CD14-positive monocyte (primary cell): ENCODE data around the gene SNAP25. TPM values are rescaled to one million over a fixed set of nuclear protein-coding genes. Genes with fewer than 3 reads are reported as not detected.

Experiments
- DNase-seq, 3 donors: peaks; one replicate each; pipeline ENCODE4 v3.0.0-alpha.2; 2011 to 2022
- H2AFZ ChIP-seq: 2 replicates; pipeline ENCODE4 v1.6.0; 2012; ENCODE audit warnings: mild to moderate bottlenecking, low read depth, low read length, inconsistent platforms; ENCODE audit not compliant: insufficient read depth, poor library complexity, severe bottlenecking
- H3K27ac ChIP-seq, 2 donors: 1 replicate in 1 of 2; 2 replicates in 1 of 2; pipeline ENCODE4 v1.5.1; 2012 to 2013; ENCODE audit warnings: low read length in 2 of 2, control low read depth in 1 of 2, inconsistent platforms in 1 of 2, low read depth in 1 of 2, mild to moderate bottlenecking in 1 of 2
- H3K27me3 ChIP-seq, 2 donors: one replicate each; pipeline versions ENCODE4 v1.6.0 to v1.6.1; 2011 to 2013; ENCODE audit warnings: low read length in 2 of 2; ENCODE audit not compliant: control insufficient read depth in 2 of 2, insufficient read depth in 2 of 2
- H3K36me3 ChIP-seq, 2 donors: replicated peaks in 1 of 2; 1 replicate in 1 of 2; 2 replicates in 1 of 2; pipeline versions ENCODE4 v1.5.1 to v1.6.1; 2012 to 2013; ENCODE audit warnings: low read length in 2 of 2, control low read depth in 1 of 2, inconsistent platforms in 1 of 2, mild to moderate bottlenecking in 1 of 2; ENCODE audit not compliant: insufficient read depth in 2 of 2, control insufficient read depth in 1 of 2
- H3K4me1 ChIP-seq, 2 donors: 1 replicate in 1 of 2; 2 replicates in 1 of 2; pipeline versions ENCODE4 v1.5.1 to v1.6.1; 2012 to 2013; ENCODE audit warnings: low read length in 2 of 2, control low read depth in 1 of 2, inconsistent platforms in 1 of 2, mild to moderate bottlenecking in 1 of 2, moderate library complexity in 1 of 2; ENCODE audit not compliant: insufficient read depth in 2 of 2, control insufficient read depth in 1 of 2
- H3K4me2 ChIP-seq: replicated peaks from 2 replicates; pipeline ENCODE3; 2012; ENCODE audit warnings: low read length, moderate library complexity, mild to moderate bottlenecking; ENCODE audit not compliant: poor library complexity, severe bottlenecking; ENCODE audit errors: extremely low read depth
- H3K4me3 ChIP-seq, 3 experiments: fragments of 200-600 bp in 1 of 3; sonication (generic) in 1 of 3; replicated peaks in 1 of 3; 1 replicate in 2 of 3; 2 replicates in 1 of 3; pipeline ENCODE4 v1.5.1; 2011 to 2013; ENCODE audit warnings: low read length in 3 of 3, mild to moderate bottlenecking in 3 of 3, control low read depth in 2 of 3, low read depth in 2 of 3, inconsistent platforms in 1 of 3, moderate library complexity in 1 of 3
- H3K79me2 ChIP-seq: 2 replicates; pipeline ENCODE4 v1.6.0; 2012; ENCODE audit warnings: mild to moderate bottlenecking, control low read depth, inconsistent platforms, low read length, moderate library complexity; ENCODE audit not compliant: insufficient read depth
- H3K9ac ChIP-seq: 2 replicates; pipeline ENCODE4 v1.6.0; 2017; ENCODE audit warnings: low read length, mild to moderate bottlenecking; ENCODE audit not compliant: insufficient read depth, poor library complexity, severe bottlenecking
- H3K9me3 ChIP-seq, 2 donors: replicated peaks in 1 of 2; 1 replicate in 1 of 2; 2 replicates in 1 of 2; pipeline versions ENCODE4 v1.5.1 to v1.6.1; 2012 to 2013; ENCODE audit warnings: low read length in 2 of 2, control low read depth in 1 of 2; ENCODE audit not compliant: control insufficient read depth in 1 of 2, insufficient read depth in 1 of 2
- H4K20me1 ChIP-seq: 2 replicates; pipeline ENCODE4 v1.6.0; 2012; ENCODE audit warnings: mild to moderate bottlenecking, low read length, control low read depth, moderate library complexity; ENCODE audit not compliant: insufficient read depth
- H3K27ac Mint-ChIP-seq, 7 donors: one replicate each; pipeline ENCODE4 v1.8.0; 2020; ENCODE audit warnings: mild to moderate bottlenecking in 7 of 7, mixed read lengths in 7 of 7, moderate library complexity in 6 of 7, inconsistent platforms in 2 of 7
- H3K27me3 Mint-ChIP-seq, 3 donors: one replicate each; pipeline ENCODE4 v1.8.0; 2021 to 2022; ENCODE audit warnings: low read depth in 3 of 3, mild to moderate bottlenecking in 3 of 3, mixed read lengths in 3 of 3, moderate library complexity in 3 of 3, inconsistent platforms in 1 of 3
- H3K36me3 Mint-ChIP-seq, 2 donors: one replicate each; pipeline ENCODE4 v1.8.0; 2020; ENCODE audit warnings: mixed read lengths in 2 of 2, inconsistent platforms in 1 of 2, mild to moderate bottlenecking in 1 of 2
- H3K4me1 Mint-ChIP-seq: one replicate; pipeline ENCODE4 v1.8.0; 2020; ENCODE audit warnings: mild to moderate bottlenecking, mixed read lengths
- H3K4me3 Mint-ChIP-seq, 2 donors: one replicate each; pipeline ENCODE4 v1.8.0; 2020; ENCODE audit warnings: mild to moderate bottlenecking in 2 of 2, mixed read lengths in 2 of 2, moderate library complexity in 1 of 2
- H3K9me3 Mint-ChIP-seq, 7 donors: one replicate each; pipeline ENCODE4 v1.8.0; 2020 to 2022; ENCODE audit warnings: mixed read lengths in 7 of 7, mild to moderate bottlenecking in 6 of 7, moderate library complexity in 6 of 7, inconsistent platforms in 2 of 7
- CTCF ChIP-seq: fragments of 200-600 bp; IDR thresholded peaks from one replicate; pipeline ENCODE4 v1.8.0; 2022; ENCODE audit warnings: antibody characterized with exemption, mild to moderate bottlenecking
- WGBS: methylation state at CpG from one replicate; pipeline ENCODE4 v1.1.5; 2013; ENCODE audit warnings: missing lambda C conversion rate; ENCODE audit not compliant: insufficient coverage; 5-methylcytosine and 5-hydroxymethylcytosine counted together
- intact Hi-C, 2 donors: fragments of 100-400 bp; cut with micrococcal nuclease; formaldehyde crosslinking; loops; one replicate each; pipeline versions ENCODE4 v1.15.0 to v1.15.1; 2023
- polyA plus RNA-seq, 3 donors: library from polyadenylated mRNA; depleted of rRNA in 1 of 3; unstranded in 2 of 3; stranded (reverse) in 1 of 3; fragments of 300-500 nt in 2 of 3; fragments of >200 nt in 1 of 3; fragmentation: Illumina TruSeq in 2 of 3; gene quantifications; 1 replicate in 2 of 3; 2 replicates in 1 of 3; pipeline ENCODE4 v1.2.3, GENCODE V29; 2012 to 2021

Gene SNAP25
- polyA plus RNA-seq, 3 donors, result not detected

- peaks cover 29 to 30% of the 10 kb centered on the region in 2 donors for H3K4me1 ChIP-seq
- Mint-ChIP-seq H3K4me3 (no peak overlapping the region), H3K4me1 (peaks cover 37% of the 10 kb centered on the region), H3K27ac (no peak overlapping the region), H3K36me3 (no peaks in the 10 kb centered on the region), H3K27me3 (peaks cover 0 to 5% (median 0%) of the 10 kb centered on the region in 3 donors), H3K9me3 (peaks cover 2 to 13% (median 4%) of the 10 kb centered on the region in 7 donors)
- DNase-seq, result no peak
- no peaks in the 10 kb centered on the region for H3K27me3 ChIP-seq
- no peak overlapping the region for H3K27ac ChIP-seq
- no peak for TF ChIP-seq CTCF
- H2AFZ ChIP-seq, result no peak overlapping the region
- WGBS, result 90% methylated on average over 2 of the region's 2 CpGs
- H3K4me2 ChIP-seq, result no peak overlapping the region
- H3K9ac ChIP-seq, result no peak overlapping the region
- H3K9me3 ChIP-seq, result peaks cover 0 to 3% of the 10 kb centered on the region in 2 donors
- H4K20me1 ChIP-seq, result no peaks in the 10 kb centered on the region
- intact Hi-C loops, result no loop called here
- H3K79me2 ChIP-seq, result no peaks in the 10 kb centered on the region
- H3K4me3 ChIP-seq, result no peak overlapping the region
- H3K36me3 ChIP-seq, result no peaks in the 10 kb centered on the region
Measured at GRCh38 chr20:10314198-10314597, 95.6 kb downstream of the SNAP25 start.

- Histone ChIP-seq H3K9ac (no peak overlapping the region), H3K36me3 (no peaks in the 10 kb centered on the region), H4K20me1 (no peaks in the 10 kb centered on the region), H3K9me3 (peaks cover 0 to 3% of the 10 kb centered on the region in 2 donors), H3K27me3 (no peaks in the 10 kb centered on the region), H2AFZ (no peak overlapping the region), H3K79me2 (no peaks in the 10 kb centered on the region), H3K4me3 (no peak overlapping the region), H3K4me2 (no peak overlapping the region), H3K27ac (no peak overlapping the region), H3K4me1 (peaks cover 29 to 30% of the 10 kb centered on the region in 2 donors)
- Mint-ChIP-seq H3K9me3 (peaks cover 2 to 16% (median 8%) of the 10 kb centered on the region in 7 donors), H3K4me1 (peaks cover 42% of the 10 kb centered on the region), H3K27ac (peak overlapping the region in 1 of 7 donors; percentile 20), H3K36me3 (no peaks in the 10 kb centered on the region), H3K4me3 (no peak overlapping the region), H3K27me3 (peaks cover 0 to 2% (median 0%) of the 10 kb centered on the region in 3 donors)
- WGBS, result 46% methylated on average over 2 of the region's 5 CpGs
- intact Hi-C loops, result no loop called here
- no peak for TF ChIP-seq CTCF
- DNase-seq, result no peak
Measured at GRCh38 chr20:10315138-10315537, 96.5 kb downstream of the SNAP25 start.
